Fibroblast of the aortic adventitia (primary cell): ENCODE measurements around the gene CFAP298. TPM values are rescaled to one million over a fixed set of nuclear protein-coding genes. Genes with fewer than 3 reads are reported as not detected.
"Not testable (repeated sequence)": the region's sequence is repeated elsewhere in the genome, so short reads cannot be mapped to it uniquely, and the experiment has no call there.

Experiments
- DNase-seq: peaks from one replicate; pipeline ENCODE4 v3.0.0-alpha.2; 2010; ENCODE audit warnings: low read depth
- H3K4me3 ChIP-seq: 2 replicates; pipeline ENCODE4 v1.5.1; 2011; ENCODE audit warnings: low read depth, mild to moderate bottlenecking, control low read depth, low read length, moderate library complexity
- total RNA-seq: library from RNA; depleted of rRNA; stranded (reverse); fragments of >200 nt; gene quantifications from 2 replicates; pipeline ENCODE4 v1.2.3, GENCODE V29; 2012; ENCODE audit warnings: low replicate concordance
- TF ChIP-seq, protein P1 (sequence below): IDR thresholded peaks from 2 replicates; pipeline ENCODE4 v1.5.1; 2011; ENCODE audit warnings: mild to moderate bottlenecking, low read length, control low read depth, inconsistent platforms; ENCODE audit not compliant: insufficient read depth

The CFAP298 gene
- total RNA-seq, 1 donor: 17.9 TPM

DNA sequence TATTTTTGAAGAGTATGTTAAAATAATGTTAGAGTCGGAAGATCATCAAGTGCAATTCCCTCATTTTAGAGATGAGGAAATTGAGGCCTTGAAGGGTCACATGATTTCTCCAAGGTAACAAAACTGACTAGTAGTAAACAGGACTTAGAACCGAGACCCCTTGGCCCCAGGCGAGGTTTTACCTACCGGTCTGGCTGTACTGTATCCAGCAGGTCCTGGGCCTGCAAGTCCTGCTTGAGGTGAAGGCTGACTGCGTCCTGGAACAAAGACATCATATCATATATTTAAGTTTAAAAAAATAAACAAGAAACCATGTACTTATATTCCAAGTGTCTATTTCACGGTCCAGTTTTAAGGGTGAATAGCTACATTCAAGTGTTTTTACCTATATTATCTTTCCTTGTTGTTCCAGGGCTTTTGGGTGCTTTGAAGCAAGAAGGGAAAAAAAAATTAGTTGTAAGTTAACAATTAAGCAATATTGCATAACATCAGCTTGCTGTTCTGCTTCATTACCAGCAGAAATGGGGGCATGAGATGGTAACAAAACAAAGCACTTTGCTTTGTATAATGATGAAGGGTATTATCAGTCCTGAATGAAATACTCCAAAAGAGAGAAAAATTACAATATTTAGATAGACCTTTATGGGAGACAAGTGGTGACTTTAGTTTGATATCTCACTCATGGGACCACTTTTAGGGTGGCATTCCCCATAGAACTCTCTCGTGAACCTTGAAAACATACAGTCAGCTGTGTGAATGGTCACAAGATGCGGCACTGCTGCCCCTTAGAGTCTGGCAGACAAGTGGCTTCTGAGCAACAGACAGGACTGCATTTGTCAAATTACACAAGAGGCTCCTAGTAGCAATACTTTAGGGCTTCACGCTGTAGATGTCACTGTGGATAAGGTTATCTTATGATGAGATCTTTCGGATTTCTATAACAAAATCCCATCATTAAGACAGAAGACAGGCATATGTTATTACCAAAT, 29.8 kb upstream of the CFAP298 start:
- TF ChIP-seq, protein P1, sequence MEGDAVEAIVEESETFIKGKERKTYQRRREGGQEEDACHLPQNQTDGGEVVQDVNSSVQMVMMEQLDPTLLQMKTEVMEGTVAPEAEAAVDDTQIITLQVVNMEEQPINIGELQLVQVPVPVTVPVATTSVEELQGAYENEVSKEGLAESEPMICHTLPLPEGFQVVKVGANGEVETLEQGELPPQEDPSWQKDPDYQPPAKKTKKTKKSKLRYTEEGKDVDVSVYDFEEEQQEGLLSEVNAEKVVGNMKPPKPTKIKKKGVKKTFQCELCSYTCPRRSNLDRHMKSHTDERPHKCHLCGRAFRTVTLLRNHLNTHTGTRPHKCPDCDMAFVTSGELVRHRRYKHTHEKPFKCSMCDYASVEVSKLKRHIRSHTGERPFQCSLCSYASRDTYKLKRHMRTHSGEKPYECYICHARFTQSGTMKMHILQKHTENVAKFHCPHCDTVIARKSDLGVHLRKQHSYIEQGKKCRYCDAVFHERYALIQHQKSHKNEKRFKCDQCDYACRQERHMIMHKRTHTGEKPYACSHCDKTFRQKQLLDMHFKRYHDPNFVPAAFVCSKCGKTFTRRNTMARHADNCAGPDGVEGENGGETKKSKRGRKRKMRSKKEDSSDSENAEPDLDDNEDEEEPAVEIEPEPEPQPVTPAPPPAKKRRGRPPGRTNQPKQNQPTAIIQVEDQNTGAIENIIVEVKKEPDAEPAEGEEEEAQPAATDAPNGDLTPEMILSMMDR: no peak
- no peak for DNase-seq
- H3K4me3 ChIP-seq: no peak overlapping the region

DNA sequence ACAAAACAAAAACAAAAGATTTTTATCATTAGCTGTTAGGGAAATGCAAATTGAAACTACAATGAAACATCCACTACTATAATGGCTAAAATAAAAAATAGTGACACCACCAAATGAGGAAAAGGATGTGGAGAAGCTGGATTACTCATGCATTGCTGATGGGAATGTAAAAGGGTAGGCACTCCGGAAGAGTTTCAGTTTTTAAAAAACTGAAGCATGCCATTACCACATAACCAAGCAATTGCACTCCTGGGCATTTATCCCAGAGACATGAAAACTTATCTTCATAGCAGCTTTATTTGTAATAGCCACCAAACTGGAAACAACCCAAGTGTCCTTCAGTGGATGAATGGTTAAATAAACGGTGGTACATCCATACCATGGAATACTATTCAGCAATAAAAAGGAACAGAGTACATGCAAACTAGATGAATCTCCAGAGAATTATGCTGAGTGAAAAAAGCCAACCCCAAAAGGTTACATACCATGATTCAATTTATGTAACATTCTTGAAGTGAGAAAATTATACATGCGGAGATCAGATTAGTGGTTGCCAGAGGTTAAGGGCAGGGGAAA, 14.5 kb upstream of the CFAP298 start:
- peak; percentile 55 for DNase-seq
- H3K4me3 ChIP-seq: no peak overlapping the region
- TF ChIP-seq, protein P1: no peak

DNA sequence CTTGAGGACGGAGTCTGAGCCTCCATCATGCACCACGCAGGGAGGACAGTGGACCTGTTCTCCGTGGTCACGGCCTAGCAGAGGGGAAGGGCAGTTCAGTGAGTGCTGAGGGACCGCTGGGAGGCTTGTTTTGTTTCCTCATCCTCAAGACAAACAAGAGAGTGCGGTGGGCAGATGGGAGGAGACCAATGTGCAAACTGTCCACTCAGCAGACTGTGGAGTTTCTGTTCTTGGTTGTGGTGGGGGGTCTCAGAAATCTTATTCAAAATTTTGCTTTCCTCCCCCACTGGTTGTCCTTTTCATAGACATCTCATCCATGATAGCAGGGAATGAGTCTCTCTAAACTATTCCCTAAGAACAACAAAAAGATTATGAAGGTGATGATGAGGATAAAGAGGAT, 6.0 kb upstream of the CFAP298 start:
- not testable (repeated sequence) for DNase-seq, H3K4me3 ChIP-seq

DNA sequence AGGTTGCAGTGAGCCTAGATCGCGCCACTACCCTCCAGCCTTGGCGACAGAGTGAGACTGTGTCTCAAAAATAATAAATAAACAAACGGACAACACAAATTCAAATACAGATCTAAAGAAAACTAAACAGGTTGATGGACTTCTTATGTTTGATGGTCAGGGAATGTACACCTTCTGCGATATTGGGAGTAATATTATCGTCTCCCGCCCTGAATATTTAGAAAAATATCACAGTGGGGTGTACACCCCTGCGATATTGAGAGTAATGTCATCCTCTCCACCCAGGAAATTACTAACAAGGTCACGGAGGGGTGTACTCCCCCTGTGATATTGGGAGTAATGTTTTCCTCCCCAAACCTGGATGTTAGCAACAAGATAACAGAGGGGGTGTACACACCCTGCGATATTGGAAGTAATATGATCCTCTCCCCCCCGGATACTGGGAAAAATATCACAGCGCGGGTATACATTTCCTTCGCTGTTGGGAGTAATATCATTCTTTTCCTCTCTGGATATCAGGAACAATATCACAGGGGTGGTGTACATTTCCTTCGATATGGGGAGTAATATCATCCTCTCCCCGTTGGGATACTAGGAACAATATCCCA, 1.4 kb upstream of the CFAP298 start:
- peak overlapping the region; percentile 96 for H3K4me3 ChIP-seq
- no peak for DNase-seq
- TF ChIP-seq, protein P1: no peak

DNA sequence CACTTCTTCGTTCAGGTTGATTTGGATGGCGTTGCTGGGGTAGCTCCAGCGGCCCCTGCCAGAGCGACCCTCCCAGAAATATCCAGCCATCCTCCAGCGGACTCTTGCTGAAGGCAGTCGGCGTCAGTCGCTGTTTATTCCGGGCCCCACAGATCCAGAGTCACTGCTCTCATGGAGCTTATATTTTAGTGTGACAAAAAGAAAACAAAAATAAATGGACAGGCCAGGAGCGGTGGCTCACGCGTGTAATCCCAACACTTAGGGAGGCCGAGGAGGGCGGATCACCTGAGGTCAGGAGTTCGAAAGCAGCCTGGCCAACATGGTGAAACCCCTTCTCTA, 791 bp upstream of the CFAP298 start:
- peak overlapping the region; percentile 96 for H3K4me3 ChIP-seq
- TF ChIP-seq, protein P1: no peak
- DNase-seq: no peak

DNA sequence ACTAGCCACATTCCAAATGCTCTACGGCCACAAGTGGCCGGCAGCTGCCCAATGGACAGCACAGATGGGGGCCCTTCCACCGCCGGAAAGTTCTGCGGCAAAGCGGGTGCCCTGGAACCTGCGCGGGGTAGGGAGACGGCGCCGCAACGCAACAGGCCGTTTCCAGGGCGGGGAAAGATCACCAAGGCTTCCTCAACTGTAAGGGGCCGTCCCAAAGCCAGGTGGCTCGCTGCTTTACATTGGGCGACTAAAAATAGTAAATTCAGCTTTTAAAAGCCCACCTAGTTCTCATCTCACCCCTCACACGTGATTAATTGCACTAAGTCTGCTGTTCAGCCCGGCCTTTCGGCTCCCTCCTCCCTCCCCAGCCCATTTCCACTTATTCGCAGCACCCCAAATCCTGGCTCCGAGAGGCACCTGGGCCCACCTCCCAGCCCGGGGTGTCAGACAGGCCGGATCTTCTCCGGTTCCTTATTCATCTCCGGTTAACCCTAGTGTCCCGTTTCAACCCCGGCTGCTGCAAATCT, 643 bp downstream of the CFAP298 start:
- peak; percentile 11 for DNase-seq
- H3K4me3 ChIP-seq: peak overlapping the region; percentile 96
- TF ChIP-seq, protein P1: no peak

DNA sequence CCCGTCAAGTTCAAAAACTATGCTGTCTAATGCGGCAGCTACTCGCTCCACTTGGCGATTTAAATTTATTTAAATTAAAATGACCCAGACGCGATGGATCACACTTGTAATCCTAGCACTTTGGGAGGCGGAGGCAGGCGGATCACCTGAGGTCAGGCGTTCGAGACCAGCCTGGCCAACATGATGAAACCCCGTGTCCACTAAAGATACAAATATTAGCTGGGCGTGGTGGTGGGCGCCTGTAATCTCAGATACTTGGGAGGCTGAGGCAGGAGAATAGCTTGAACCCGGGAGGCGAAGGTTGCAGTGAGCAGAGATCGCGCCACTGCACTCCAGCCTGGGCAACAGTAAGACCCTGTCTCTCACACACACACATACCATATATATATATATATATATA, 1.2 kb downstream of the CFAP298 start:
- DNase-seq: not testable (repeated sequence)
- peak overlapping the region; percentile 55 for H3K4me3 ChIP-seq
